SIG-M5 (cell line): ENCODE data around the gene C2CD4B.

Experiments
- DNase-seq: peaks from one replicate; lab custom pipeline; 2025; lab: John Stamatoyannopoulos, UW

The C2CD4B gene

DNA sequence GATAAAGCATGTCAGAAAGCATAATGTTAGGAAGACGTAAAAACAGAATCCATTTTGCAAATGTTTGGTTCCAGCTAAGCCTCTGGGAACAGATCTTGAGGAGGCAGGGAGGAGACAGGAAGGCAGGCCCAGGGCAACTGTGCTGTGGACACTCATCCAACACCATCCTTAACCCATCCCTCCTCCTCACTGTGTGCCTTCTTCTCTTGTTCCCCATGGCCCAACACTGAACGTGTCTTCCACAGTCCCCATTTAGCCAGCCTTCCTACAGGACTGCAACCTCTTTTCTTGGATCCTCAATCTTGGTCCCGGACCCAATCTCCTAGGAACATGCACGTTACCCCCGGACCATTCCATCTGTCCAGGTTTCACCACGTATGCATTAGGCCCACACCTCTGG is 15.4 kb downstream of the C2CD4B start:
- DNase-seq, result no peak

DNA sequence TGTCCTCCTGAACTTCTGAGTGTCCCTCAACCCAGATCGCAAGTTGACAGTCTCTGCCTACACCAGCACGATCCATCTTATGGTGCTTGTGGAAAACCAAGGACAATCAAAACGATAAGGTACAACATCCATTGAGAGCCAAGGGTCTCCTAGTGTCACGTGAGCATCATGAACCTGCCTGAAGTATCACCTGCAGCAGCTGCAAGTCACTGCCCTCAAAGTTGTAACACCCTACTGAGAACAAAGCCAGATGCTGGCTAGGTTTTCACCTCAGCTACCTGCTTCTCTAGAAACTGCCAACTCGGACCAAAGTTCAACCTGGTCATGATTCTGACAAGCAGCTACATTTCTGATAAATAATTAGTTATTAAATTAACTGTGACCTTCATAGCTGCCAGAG is 17.5 kb downstream of the C2CD4B start:
- DNase-seq, result no peak

DNA sequence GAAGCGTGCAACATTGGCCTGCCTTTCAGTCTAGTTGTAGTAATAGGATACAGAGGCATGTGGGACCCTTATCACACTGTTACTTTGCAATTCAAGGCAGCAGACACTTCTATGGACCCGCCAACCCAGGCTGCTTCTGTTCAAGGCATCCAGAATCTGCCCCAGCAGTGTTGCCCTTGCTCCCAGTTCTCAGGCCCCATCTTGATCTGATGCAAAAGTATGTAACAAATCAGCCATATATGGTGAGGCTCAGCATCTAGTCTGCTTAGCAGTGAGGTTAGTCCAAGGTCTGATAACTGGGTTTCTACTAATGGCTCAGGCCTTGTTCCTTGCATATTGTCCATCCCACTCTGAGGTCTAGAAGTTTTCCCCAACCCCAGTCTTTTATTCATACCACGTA is 17.9 kb downstream of the C2CD4B start:
- no peak for DNase-seq

DNA sequence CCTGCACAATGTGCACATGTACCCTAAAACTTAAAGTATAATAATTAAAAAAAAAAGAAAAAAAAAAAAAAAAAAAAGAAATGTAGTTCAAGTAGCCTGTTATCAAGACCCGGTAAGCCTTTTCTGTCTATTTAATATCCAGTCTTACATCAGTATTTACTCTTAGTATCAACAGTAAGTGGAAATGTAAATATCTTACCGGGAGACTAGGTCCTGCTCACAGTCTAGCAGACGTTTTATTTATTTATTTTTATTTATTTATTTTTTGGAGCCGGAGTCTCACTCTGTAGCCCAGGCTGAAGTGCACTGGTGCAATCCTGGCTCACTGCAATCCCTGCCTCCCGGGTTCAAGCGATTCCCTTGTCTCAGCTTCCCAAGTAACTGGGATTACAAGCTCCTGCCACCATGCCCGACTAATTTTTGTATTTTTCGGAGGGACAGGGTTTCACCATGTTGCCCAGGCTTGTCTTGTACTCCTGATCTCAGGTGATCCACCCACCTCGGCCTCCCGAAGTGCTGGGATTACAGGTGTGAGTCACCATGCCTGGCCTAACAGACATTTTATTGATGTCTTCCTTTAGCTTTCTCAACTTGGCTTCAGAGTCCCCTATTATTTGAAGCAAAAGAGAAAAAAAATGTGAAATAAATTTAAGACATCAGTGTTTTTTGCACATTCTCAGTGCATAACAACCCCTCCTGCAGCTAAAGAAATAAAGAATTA is 19.9 kb downstream of the C2CD4B start:
- DNase-seq, result no peak

DNA sequence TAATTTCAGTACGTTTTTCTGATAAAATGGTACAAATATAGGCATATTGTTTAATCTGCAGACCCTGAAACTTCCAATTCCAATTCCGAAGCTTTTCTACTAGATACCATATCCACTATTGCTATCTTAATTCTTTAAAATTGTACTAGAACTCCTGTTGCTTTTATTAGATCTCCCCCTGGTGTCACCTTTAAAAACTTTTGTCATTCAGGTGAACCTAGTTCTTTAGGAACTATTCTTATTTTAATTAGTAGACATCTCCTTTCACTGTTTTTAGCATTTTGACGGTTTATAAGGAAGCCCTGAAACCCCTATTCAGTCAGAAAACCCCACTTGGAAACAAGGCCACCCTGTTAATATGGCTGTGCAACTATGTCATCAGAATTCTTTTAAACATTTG is 22.3 kb downstream of the C2CD4B start:
- no peak for DNase-seq

DNA sequence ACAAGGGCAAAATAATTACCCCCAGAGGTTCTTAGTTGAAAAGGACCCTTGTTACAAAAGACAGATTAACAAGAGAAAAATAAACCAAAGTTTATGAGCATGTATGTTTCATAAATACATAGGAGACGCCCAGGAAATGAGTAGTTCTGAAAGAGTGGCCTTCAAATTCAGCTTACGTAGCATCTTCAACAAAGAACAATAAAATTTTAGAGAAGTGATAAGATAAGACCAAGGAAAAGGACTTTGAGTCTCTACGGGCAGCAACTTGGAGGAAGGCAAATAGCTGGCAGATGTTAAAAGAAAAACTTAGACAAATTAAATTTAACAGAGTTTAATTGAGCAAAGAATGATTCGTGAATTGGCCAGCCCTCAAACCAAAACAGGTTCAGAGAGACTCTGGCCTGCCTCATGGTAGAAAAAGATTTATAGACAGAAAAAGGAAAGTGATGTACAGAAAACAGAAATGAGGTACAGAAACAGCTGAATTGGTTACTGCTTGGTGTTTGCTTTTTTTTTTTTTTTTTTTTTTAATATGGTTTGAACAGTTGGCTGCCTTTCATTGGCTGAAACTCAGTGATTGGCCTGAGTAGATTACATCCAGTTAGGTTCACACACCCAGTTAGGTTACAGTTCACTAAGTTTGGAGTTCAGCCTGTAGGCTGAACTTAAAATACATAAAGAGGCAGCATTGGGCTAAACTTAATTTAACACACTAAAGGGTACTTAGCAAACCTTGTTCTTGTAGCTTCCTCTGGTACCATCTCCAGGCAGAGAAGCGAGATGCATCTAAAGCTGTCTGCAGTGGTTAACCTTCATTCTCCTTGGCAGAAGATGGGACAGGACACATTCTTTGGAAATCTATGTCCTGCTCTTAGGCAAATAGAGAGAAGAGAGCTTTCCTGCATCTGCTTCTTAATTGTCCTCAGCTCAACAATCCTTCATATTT is 23.2 kb downstream of the C2CD4B start:
- DNase-seq, result no peak

DNA sequence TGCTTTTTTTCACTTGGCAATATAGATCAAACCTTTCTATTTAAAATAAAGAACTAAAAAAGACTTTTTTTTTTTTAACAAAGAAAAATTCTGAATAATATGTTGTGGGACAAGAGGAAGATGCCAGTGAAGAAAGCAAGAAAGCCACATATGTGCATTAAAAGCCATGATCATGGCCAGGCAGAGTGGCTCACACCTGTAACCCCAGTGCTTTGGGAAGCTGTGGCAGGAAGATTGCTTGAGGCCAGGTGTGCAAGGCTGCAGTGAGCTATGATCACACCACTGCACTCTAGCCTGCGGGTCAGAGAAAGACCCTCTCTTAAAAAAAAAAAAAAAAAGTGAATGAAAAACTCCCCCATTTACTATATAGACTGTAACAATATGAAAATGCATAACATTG is 23.9 kb downstream of the C2CD4B start:
- no peak for DNase-seq

DNA sequence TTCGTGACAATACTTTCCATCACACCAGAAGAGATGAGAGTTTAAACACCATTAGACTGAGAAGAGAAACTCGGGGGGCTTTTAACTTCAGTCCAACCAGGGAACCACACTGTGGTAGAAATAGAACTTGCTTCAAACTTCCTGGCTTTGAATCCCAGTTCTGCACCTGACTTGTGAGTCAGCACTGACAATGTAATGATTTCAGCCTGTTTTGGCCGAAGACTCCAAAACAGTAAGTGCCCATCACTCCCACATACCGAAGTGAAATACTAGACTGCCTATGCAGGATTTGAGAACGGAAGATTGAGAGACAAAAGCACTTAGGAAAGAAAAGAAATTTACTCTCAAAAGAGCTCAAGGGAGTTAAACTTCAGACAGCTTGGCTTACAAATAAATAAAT is 27.0 kb downstream of the C2CD4B start:
- DNase-seq, result no peak

DNA sequence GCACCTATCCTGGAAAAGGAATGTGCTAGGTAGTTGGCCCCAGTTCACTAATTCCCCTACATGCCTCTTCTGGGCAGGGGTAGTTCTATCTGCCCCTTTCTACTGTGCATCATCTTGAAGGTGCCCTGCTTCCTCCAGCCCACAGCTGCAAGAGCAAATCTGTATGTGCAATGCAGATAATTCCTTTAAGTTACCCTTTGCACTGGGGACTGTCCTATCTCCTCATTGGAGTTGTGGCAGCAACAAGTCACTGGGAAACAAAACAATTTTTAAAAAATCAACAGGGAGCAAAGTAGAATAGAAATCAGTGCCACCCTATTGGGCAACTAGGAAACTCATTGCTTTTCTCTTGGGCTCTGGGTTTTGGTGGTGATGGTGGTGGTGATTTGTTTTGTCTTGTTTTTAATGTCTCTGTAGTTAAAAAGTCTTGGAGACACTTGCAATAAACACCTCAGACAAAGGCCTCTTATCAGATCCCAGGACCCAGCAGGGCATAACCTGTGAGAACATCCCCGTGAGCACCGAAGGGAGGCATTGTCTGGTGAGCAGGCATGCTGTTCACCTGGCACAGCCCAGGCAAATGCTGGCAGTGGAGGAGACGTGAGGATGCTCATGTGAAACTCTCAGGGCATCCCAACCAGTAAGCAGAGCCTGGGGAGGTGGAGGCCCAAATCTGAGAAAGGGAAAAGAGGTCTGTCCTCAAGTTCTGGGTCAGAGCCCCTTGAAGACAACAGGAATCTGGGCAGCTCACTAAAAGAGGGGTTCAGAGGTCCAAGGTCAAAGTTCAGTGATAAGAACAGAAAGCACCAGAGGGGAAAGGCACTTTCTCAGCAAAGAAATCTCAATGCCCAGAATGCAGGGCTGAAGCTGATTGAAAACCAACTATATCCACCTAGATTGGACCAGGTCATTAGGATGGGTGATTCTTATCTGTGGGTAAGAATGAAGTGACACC is 27.9 kb downstream of the C2CD4B start:
- DNase-seq, result no peak

DNA sequence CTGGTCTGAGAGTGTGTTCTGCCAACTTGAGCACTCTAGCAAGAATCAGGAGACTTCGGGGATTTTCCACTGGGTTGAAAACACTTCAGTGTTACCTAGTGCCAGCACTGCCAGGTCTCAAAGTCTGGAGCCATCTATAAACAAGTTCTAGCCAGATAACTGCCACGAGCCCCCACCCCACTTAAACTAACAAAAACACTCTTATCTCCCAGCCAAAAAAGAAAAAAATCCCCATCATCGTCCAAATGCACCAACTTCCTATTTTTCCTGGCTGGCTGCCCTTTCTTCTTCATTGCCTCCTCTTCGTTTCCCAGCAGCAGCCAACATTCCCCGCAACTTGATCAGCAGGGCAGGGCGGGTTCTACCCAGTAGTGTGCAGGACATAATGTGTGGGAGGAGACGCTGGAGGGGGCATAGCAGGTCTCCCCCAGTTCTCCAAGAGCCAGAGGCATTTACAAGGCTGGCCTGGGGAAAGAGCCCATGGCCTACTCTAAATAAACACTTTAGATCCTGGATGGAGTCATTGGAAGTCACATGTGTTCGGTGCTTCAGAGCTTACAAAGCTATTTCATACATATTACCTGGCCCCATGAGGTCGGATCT is 29.5 kb downstream of the C2CD4B start:
- DNase-seq, result no peak

DNA sequence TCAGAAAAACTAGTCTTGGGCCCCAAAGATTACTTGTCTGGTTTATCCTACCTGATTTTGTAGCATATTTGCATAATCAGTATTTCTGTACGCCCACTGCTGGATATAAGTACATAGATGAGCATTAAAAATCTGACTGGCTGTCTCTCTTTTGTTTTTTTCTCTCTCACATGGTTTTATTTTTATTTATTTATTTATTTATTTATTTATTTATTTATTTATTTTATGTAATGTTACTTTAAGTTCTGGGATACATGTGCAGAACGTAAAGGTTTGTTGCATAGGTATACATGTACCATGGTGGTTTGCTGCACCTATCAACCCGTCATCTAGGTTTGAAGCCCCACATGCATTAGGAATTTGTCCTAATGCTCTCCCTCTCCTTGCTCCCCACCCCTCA is 31.9 kb downstream of the C2CD4B start:
- DNase-seq, result no peak

DNA sequence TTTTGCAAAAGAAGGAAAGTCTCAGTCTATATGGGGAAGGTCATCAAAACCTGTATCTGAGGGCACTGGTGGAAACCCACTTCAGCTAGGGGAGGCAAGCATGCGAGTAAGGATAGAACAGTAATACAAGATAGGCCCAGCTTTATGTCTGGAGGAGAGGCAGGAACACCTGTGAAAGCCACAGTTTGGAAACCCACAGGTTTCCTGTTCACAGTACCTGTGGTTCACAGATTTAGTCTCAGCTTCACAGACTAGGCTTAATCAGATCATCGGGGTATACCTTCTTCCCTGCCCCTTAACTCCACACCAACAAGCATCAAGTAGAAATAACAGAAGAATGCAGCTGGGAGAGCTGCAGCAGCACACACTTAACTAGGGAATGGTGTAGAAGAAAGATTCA is 36.2 kb downstream of the C2CD4B start:
- no peak for DNase-seq

DNA sequence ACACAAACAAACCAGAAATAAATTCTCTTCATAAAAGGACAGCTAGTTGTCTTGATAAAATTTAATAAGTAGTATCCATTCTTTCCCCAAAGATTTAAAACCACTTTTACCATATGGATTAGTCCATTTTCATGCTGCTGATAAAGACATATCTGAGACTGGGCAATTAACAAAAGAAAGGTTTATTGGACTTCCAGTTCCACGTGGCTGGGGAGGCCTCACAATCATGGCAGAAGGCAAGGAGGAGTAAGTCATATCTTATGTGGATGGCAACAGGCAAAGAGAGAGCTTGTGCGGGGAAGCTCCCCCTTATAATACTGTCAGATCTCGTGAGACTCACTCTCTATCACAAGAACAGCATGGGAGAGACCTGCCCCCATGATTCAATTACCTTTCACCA is 38.7 kb downstream of the C2CD4B start:
- DNase-seq, result no peak

DNA sequence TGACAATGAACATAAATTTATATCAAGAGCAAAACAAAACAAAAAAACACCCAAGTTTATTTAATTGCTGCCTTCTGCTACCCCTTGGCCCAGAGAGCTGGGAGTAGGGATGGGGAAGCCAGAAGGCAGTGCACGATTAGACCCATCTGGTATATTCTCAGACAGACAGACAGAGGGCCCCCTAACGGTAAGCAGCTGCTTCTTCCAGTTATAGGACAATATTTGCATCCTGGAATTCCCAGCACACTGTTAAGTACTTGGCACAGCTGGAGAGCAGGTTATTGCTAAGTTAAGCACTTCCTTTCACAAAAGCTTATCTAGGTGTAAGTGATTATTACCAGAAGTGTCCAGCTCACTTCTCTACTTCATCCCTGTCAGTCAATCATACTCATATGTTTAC is 39.3 kb downstream of the C2CD4B start:
- no peak for DNase-seq

DNA sequence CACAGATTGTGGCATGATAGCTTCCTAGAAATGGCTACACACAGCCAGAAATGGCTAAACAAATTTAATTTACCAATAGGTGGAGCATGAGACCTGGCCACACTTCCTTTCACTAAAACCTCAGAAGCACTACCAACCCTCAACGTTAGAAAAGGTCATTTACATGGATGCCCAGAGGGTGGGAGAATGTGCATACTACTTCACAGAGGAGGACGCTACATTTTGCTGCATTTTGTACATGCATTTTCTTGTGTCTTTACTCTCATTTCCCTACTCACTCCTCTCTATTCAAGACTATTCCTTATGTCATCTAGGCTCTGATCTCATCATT is 40.1 kb downstream of the C2CD4B start:
- DNase-seq, result no peak

DNA sequence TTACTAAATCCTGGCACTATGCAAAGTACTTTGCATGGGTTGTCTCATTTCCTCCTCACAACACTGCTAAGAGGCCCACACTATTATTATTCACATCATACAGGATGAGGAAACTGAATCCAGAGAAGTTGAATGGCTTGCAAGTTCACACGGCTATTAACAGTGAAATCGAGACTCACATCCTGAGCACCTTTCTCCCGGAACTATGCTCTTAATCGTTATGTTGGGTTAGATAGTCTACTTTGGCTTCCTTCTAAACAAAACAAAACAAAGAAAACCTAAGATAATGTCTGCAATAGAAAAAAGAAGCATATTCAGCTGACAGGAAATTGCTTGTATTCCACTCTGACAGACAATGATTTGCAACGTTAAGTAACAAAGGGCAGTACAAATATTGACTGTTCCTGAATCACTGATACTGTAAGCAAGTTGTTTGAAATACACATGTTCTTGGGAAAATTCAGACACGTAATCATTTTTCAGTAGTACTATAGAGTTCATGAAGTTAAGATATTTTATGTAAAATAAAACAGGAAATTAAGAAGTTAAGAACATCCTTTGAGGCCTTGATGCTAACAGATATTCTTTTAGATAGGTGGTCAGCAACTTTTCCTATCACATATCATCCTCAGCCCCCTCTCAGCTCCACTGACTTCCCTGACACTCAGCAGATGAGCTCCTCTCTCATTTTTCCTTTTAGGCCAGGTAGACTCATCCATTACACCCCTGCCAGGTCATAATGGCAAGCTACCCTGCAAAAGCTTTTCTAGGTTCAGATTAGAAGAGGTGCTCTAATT is 40.7 kb downstream of the C2CD4B start:
- no peak for DNase-seq

DNA sequence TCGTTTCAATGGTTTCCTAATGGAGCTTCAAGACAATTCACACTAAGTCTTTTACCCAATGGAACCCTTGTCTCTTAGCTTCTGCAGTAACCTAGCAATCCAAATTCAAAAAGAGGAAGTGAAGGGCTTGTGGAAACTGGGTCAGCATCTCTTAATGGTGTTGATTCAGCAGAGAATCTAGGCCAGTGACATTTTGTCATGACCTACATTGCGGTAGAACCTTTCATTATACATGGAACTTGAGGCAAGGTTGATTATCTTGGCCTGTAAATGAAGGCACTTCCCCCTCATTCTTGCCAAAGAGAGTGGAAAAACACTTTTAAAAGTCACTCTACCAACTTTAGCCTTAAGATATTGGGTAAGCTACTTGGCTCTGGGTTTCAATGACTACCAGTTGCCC is 42.8 kb downstream of the C2CD4B start:
- no peak for DNase-seq

DNA sequence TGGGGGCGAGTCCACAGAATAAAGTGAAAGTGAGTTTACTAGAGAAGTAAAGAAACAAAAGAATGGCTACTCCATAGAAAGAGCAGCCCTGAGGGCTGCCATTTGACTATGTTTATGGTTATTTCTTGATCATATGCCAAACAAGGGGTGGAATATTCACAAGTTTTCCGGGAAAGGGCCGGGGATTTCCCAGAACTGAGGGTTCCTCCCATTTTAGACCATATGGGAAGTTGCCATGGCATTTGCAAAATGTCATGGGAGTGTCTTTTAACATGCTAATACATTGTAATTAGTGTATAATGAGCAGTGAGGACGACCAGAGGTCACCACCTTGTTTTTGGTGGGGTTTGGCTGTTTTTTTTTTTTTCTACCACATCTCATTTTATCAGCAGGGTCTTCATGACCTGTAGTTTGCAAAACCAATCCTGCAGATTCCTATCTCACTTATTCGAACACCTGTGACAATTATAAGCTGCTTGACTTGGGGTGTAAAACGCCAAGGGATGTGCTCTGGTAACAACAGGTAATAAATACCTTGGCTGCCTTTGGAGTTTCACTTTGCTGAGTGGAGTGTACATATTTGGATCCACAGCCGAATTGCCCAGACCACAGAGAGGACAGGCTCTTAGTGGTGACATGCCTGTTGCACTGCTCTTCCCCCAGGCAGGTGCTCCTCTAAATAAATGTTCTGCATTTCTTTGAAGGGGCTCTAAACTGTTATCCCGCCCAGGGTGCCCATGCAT is 43.6 kb downstream of the C2CD4B start:
- no peak for DNase-seq

DNA sequence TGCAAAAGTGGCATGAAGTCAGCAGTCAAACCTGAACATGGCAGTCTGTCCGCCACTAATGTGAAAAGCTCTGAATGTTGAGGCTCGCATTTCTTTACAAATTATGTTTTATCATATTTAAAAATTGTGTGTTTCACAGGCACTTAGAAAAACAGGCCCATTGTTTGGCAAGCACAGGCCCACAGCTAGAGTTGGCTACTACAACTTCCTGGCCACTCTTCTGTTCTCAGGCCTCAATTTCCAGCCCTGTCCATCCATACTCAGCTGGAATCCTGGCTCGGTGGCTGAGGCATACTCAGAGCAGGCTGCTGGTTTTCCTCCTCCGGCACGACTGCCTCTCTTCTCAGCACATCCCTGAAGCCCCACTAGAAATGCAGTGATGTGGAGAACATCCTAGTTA is 44.3 kb downstream of the C2CD4B start:
- no peak for DNase-seq

DNA sequence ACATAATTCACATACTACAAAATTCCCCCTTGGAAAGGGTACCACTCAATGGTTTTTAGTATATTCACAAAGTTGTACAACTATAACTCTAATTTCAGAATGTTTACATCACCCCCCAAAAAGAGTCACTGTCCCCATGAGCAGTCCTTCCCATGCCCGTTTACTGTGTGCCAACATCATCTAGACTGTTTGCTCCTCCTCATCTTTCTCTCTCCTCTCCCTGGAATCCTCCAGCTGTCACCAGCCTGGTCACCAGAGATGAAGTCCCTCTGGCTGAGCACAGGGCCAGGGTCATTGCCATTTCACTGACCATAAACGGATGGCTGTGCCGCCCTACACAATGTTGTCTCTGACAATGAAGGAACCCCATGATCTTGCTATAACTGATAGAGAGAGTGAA is 45.2 kb downstream of the C2CD4B start:
- DNase-seq, result no peak
